ENCODE measurements around the gene SLK.

SLK gene

DNA sequence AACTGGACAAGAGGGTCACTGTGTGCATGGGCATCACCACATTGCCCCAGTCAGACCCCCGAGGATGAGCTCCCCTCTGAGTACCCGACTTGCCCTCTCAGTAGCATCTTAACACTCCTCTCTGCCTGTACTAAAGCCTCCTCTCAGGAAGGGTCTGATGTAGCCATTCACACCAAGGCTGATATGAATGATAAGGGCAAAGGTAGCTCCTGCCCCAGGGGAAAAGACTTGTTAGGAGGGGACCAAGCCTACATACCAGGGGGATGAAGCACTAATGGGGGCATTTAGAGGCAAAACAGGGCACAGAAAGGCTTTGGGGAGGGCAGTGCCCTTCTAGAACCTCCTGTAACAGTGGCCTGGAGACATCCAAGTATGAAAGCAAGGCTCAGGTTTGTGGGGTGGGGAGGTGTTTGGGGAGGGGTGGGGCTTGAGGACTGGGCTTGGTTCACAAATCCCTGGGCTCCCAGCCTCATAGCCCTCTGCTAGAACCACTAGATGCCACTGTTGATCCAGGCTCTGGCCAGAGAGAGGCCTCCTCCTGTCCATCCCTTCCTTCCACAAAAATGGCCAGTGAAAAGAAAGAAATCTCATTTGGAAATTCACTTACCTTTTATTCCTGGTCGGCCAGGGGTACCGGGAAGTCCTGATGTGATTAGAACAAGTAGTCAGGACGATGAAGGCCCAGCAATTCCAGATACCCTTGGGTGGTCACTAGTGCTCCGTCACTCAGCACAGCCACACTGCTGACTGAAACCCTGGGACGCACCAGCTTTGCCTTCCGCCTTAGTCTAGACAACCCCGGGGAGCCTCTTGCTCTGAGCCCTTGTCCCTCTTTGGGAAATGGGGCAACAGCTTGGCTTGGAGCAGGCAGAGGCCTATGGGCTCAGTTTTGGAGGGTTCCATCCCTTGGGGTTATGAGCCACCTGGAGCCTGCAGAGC lies 78.5 kb downstream of the SLK start:
- TF ChIP-seq, protein P1, sequence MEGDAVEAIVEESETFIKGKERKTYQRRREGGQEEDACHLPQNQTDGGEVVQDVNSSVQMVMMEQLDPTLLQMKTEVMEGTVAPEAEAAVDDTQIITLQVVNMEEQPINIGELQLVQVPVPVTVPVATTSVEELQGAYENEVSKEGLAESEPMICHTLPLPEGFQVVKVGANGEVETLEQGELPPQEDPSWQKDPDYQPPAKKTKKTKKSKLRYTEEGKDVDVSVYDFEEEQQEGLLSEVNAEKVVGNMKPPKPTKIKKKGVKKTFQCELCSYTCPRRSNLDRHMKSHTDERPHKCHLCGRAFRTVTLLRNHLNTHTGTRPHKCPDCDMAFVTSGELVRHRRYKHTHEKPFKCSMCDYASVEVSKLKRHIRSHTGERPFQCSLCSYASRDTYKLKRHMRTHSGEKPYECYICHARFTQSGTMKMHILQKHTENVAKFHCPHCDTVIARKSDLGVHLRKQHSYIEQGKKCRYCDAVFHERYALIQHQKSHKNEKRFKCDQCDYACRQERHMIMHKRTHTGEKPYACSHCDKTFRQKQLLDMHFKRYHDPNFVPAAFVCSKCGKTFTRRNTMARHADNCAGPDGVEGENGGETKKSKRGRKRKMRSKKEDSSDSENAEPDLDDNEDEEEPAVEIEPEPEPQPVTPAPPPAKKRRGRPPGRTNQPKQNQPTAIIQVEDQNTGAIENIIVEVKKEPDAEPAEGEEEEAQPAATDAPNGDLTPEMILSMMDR (conservative IDR thresholded peaks at IDR 0.05; ENCODE audit: low read depth, low read length), result peak; percentile 85
- H3K4me3 ChIP-seq (ENCODE audit: low read length), result no peak overlapping the region
- peak; percentile 20 for DNase-seq (ENCODE audit: low read depth)

DNA sequence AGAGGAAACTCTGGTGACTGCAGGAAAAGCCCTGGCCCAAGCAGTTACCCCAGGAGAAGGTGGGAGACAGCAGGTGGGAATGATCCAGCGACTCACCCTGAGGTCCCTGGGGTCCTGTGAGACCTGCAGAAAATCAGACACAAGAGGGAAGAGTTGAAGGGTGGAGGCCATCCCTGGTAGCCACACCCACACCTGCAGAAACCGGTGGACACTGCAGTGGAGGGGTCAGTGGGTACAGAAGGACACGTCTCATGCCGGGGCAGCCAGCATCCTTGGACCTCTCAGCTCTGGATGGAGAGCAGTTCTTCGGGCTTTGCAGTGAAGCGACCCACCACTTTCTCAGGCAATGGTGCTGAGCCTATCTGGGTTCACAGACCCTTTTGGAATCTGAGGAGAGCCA lies 79.7 kb downstream of the SLK start:
- no peak for DNase-seq (ENCODE audit: low read depth)
- TF ChIP-seq, protein P1 (conservative IDR thresholded peaks at IDR 0.05; ENCODE audit: low read depth, low read length), result no peak
- H3K4me3 ChIP-seq (ENCODE audit: low read length), result no peak overlapping the region

DNA sequence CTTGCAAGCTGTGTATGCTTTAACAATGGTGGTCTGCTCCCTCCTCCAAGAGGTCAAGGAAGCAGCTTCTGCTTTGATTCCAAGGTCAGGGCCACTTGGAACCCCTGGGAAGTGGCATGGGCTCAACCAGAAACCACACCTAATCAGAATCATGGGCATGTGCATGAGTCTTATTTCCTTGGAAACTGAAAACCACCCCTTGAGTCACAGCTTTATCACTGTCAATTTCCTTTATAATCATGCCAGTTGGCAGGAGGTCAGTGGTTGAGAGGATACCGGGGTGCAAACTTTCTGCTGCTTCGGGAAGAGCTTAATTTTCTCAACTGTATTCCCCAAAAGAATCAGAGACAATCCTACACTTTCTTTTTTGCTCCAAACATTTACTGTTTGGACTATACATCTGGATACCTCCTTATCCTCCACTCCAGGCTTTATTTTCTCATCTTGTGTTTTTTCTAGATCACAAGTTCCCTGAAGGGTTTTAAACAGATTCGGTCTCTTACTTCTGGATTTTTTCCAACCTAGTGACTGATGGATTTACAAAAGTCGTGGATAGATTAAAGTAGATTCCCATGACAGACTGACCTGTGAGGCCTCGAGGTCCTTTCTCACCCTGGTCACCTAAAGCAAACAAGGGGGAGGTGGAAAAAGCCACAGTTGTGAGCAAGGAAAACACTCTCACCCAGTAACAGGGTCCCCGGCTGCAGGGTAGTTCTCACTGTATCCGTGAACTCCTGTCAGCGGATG lies 82.7 kb downstream of the SLK start:
- DNase-seq (ENCODE audit: low read depth), result peak; percentile 68
- H3K4me3 ChIP-seq (ENCODE audit: low read length), result no peak overlapping the region
- TF ChIP-seq, protein P1 (conservative IDR thresholded peaks at IDR 0.05; ENCODE audit: low read depth, low read length), result no peak

DNA sequence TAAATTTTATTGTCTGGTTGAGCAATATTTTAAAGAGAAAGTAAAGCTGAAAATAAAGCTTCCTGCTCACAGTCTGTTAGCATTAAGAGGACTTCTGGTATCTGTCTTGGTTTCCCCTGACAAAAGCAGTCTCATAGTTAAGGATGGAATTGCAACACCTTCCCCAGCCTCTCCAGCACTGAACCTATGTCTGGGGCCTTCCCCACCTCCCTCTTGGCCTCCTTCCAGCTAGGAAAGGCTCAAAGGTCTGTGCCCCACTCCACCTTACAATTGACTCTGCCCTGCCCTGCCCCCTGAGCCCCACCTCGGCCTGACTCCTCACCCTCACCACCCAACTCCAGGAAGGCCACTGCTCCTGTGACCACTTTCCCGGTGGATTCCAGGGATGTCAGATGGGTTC lies 85.5 kb downstream of the SLK start:
- TF ChIP-seq, protein P1 (conservative IDR thresholded peaks at IDR 0.05; ENCODE audit: low read depth, low read length), result no peak
- no peak overlapping the region for H3K4me3 ChIP-seq (ENCODE audit: low read length)
- DNase-seq (ENCODE audit: low read depth), result no peak

DNA sequence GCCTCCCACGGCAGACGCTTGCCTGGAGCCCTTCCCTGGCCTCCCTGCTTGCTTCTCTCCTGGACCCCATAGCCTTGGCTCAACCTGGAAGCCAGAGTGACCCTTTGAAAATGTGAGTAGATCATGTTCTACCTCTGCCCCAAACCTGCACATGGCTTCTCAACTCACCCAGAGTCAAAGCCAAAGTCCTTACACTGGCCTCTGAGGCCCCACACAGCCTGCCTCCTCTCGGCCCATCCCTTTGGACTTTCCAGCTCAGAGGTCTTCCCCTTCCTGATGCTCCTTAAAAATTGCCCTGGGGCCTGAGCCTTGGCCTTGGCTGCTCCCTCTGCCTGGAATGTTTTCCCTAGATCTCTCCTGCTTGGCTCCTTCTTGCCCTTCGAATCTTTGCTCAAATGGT lies 86.3 kb downstream of the SLK start:
- H3K4me3 ChIP-seq (ENCODE audit: low read length), result no peak overlapping the region
- TF ChIP-seq, protein P1 (conservative IDR thresholded peaks at IDR 0.05; ENCODE audit: low read depth, low read length), result no peak
- DNase-seq (ENCODE audit: low read depth), result no peak

DNA sequence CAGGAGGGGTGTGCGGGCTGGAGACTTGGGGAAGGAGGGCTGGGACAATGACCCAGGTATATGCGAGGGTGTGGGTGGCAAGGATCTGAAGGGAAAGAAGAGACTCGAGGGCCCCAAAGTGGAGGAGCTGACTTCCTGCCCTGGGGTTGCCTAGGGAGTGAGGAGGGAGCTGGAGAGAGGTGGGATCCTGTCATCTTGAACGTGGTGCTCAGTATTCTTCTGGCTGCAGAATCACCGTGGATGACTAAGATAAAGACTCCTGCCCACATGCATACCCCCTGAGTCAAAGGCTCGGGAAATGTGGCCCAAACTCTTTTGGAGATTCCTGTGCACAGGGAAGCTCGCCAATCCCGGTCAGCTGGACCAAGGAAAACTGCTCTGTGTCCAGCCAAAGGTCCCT lies 87.5 kb downstream of the SLK start:
- TF ChIP-seq, protein P1 (conservative IDR thresholded peaks at IDR 0.05; ENCODE audit: low read depth, low read length), result no peak
- DNase-seq (ENCODE audit: low read depth), result no peak
- no peak overlapping the region for H3K4me3 ChIP-seq (ENCODE audit: low read length)
